Ishikawa (cell line): ENCODE results near the gene LYST.

Experiments
- CEBPB ChIP-seq: IDR thresholded peaks from 2 replicates; pipeline ENCODE4 v1.6.1; 2012
- EGR1 ChIP-seq: IDR thresholded peaks from 2 replicates; pipeline ENCODE4 v1.6.1; 2012
- EP300 ChIP-seq: IDR thresholded peaks from 2 replicates; pipeline ENCODE4 v1.6.1; 2012; ENCODE audit warnings: borderline replicate concordance
- FOXM1 ChIP-seq: IDR thresholded peaks from 2 replicates; pipeline ENCODE4 v1.6.1; 2012; ENCODE audit warnings: low read depth, borderline replicate concordance
- NFIC ChIP-seq: IDR thresholded peaks from 2 replicates; pipeline ENCODE4 v1.6.1; 2012
- RAD21 ChIP-seq: IDR thresholded peaks from 2 replicates; pipeline ENCODE4 v1.6.1; 2012; ENCODE audit warnings: low read depth
- TAF1 ChIP-seq: IDR thresholded peaks from 2 replicates; pipeline ENCODE4 v1.6.1; 2012; ENCODE audit warnings: low read depth, mild to moderate bottlenecking
- TCF12 ChIP-seq: IDR thresholded peaks from 2 replicates; pipeline ENCODE4 v1.6.1; 2012; ENCODE audit warnings: low read depth
- TEAD4 ChIP-seq: IDR thresholded peaks from 2 replicates; pipeline ENCODE4 v1.6.1; 2012
- YY1 ChIP-seq: IDR thresholded peaks from 2 replicates; pipeline ENCODE4 v1.6.1; 2012; ENCODE audit warnings: low read depth
- ZBTB7A ChIP-seq: IDR thresholded peaks from 2 replicates; pipeline ENCODE4 v1.6.1; 2012; ENCODE audit warnings: low read depth
- TF ChIP-seq, protein P1 (sequence below): IDR thresholded peaks from 2 replicates; pipeline ENCODE4 v1.6.1; 2012
- TF ChIP-seq, protein P2 (sequence below): IDR thresholded peaks from 2 replicates; pipeline ENCODE4 v1.6.1; 2012; ENCODE audit warnings: low read depth, mild to moderate bottlenecking

DNA sequence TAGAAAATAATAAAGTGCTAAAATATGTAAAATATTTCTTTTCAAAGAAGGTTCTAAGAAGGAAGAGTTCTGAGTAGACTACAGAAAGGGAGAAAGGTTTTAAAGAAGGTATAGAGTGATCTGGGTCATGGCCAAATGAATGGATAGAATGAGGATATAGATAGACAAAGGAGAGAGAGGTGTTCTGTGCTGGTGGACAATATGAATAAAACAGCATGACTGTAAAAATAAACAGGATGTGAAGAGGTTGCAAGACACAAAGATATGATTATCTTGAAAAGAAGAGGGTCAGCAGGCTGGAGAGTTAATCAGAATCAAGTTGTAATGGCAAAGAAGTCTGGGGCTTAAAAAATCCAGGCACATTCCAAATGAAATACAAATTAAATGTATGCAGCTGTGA lies 130.4 kb downstream of the LYST start:
- TF ChIP-seq, protein P1, sequence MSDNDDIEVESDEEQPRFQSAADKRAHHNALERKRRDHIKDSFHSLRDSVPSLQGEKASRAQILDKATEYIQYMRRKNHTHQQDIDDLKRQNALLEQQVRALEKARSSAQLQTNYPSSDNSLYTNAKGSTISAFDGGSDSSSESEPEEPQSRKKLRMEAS: no peak
- TF ChIP-seq EP300 (no peak), RAD21 (no peak), YY1 (no peak), TEAD4 (no peak), TAF1 (no peak), FOXM1 (no peak), TCF12 (no peak), CEBPB (no peak), NFIC (no peak), ZBTB7A (no peak), EGR1 (no peak)
- TF ChIP-seq, protein P2, sequence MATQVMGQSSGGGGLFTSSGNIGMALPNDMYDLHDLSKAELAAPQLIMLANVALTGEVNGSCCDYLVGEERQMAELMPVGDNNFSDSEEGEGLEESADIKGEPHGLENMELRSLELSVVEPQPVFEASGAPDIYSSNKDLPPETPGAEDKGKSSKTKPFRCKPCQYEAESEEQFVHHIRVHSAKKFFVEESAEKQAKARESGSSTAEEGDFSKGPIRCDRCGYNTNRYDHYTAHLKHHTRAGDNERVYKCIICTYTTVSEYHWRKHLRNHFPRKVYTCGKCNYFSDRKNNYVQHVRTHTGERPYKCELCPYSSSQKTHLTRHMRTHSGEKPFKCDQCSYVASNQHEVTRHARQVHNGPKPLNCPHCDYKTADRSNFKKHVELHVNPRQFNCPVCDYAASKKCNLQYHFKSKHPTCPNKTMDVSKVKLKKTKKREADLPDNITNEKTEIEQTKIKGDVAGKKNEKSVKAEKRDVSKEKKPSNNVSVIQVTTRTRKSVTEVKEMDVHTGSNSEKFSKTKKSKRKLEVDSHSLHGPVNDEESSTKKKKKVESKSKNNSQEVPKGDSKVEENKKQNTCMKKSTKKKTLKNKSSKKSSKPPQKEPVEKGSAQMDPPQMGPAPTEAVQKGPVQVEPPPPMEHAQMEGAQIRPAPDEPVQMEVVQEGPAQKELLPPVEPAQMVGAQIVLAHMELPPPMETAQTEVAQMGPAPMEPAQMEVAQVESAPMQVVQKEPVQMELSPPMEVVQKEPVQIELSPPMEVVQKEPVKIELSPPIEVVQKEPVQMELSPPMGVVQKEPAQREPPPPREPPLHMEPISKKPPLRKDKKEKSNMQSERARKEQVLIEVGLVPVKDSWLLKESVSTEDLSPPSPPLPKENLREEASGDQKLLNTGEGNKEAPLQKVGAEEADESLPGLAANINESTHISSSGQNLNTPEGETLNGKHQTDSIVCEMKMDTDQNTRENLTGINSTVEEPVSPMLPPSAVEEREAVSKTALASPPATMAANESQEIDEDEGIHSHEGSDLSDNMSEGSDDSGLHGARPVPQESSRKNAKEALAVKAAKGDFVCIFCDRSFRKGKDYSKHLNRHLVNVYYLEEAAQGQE: no peak
